ENCODE results near the gene PCNT. TPM values are rescaled to one million over a fixed set of nuclear protein-coding genes. Genes with fewer than 3 reads are reported as not detected.
"Not testable (repeated sequence)": the region's sequence is repeated elsewhere in the genome, so short reads cannot be mapped to it uniquely, and the experiment has no call there.

PCNT gene
- total RNA-seq, 2 experiments from 2014 or later: 42.1 to 42.7 TPM

- CTCF ChIA-PET: no interaction called here
- no peaks in the 10 kb centered on the region for H3K4me1 Mint-ChIP-seq (ENCODE audit: low read depth)
- no peak overlapping the region for H3K27ac Mint-ChIP-seq
- intact Hi-C loops (cut with micrococcal nuclease): no loop called here
- H3K4me3 Mint-ChIP-seq: no peak overlapping the region
- no peaks in the 10 kb centered on the region for H3K27me3 Mint-ChIP-seq (ENCODE audit: low read depth)
- H3K36me3 Mint-ChIP-seq (ENCODE audit: low read depth): peaks cover 28% of the 10 kb centered on the region
- H3K9me3 Mint-ChIP-seq: no peaks in the 10 kb centered on the region
- no peak for DNase-seq
Observed at GRCh38 chr21:46399686-46400085, 75.7 kb downstream of the PCNT start.

GRCh38 chr21:46401186-46401910 lies 77.4 kb downstream of the PCNT start:
- Mint-ChIP-seq H3K9me3 (no peaks in the 10 kb centered on the region), H3K4me3 (no peak overlapping the region), H3K4me1 (ENCODE audit: low read depth) (no peaks in the 10 kb centered on the region), H3K36me3 (ENCODE audit: low read depth) (peaks cover 27% of the 10 kb centered on the region), H3K27ac (no peak overlapping the region), H3K27me3 (ENCODE audit: low read depth) (no peaks in the 10 kb centered on the region)
- DNase-seq: no peak
- CTCF ChIA-PET: interaction anchor here (0.7 kb wide), 1 partner anchor 257 kb away, joined by 4 read pairs; no protein-coding TSS in a partner anchor
- intact Hi-C loops (cut with micrococcal nuclease): no loop called here

- intact Hi-C loops (cut with micrococcal nuclease): no loop called here
- Mint-ChIP-seq H3K4me3 (no peak overlapping the region), H3K9me3 (no peaks in the 10 kb centered on the region), H3K27ac (no peak overlapping the region), H3K27me3 (ENCODE audit: low read depth) (no peaks in the 10 kb centered on the region), H3K4me1 (ENCODE audit: low read depth) (no peaks in the 10 kb centered on the region), H3K36me3 (ENCODE audit: low read depth) (peaks cover 26% of the 10 kb centered on the region)
- CTCF ChIA-PET: no interaction called here
- DNase-seq: no peak
Observed at GRCh38 chr21:46402421-46402820, 78.5 kb downstream of the PCNT start.

GRCh38 chr21:46403234-46403811 lies 79.4 kb downstream of the PCNT start:
- H3K27ac Mint-ChIP-seq; H3K27me3 Mint-ChIP-seq (ENCODE audit: low read depth); H3K4me3 Mint-ChIP-seq; CTCF ChIA-PET; DNase-seq; H3K4me1 Mint-ChIP-seq (ENCODE audit: low read depth); intact Hi-C loops (cut with micrococcal nuclease); H3K9me3 Mint-ChIP-seq: not testable (repeated sequence)
- H3K36me3 Mint-ChIP-seq (ENCODE audit: low read depth): peaks cover 22% of the 10 kb centered on the region

GRCh38 chr21:46404306-46404705 lies 80.3 kb downstream of the PCNT start:
- Mint-ChIP-seq H3K27me3 (ENCODE audit: low read depth) (no peaks in the 10 kb centered on the region), H3K9me3 (no peaks in the 10 kb centered on the region), H3K36me3 (ENCODE audit: low read depth) (peaks cover 20% of the 10 kb centered on the region), H3K4me3 (no peak overlapping the region), H3K27ac (no peak overlapping the region), H3K4me1 (ENCODE audit: low read depth) (no peaks in the 10 kb centered on the region)
- intact Hi-C loops (cut with micrococcal nuclease): no loop called here
- CTCF ChIA-PET: no interaction called here
- DNase-seq: no peak

GRCh38 chr21:46406001-46406400 lies 82.0 kb downstream of the PCNT start:
- no peak for DNase-seq
- Mint-ChIP-seq H3K27me3 (ENCODE audit: low read depth) (no peaks in the 10 kb centered on the region), H3K4me3 (no peak overlapping the region), H3K27ac (no peak overlapping the region), H3K4me1 (ENCODE audit: low read depth) (no peaks in the 10 kb centered on the region), H3K36me3 (ENCODE audit: low read depth) (peaks cover 16% of the 10 kb centered on the region), H3K9me3 (no peaks in the 10 kb centered on the region)
- CTCF ChIA-PET: interaction anchor here (0.7 kb wide), 1 partner anchor 231 kb away, joined by 6 read pairs; no protein-coding TSS in a partner anchor
- intact Hi-C loops (cut with micrococcal nuclease): no loop called here

GRCh38 chr21:46409641-46410406 lies 85.9 kb downstream of the PCNT start:
- CTCF ChIA-PET: interaction anchor here (0.8 kb wide), 1 partner anchor 439 kb away, joined by 4 read pairs; no protein-coding TSS in a partner anchor
- Mint-ChIP-seq H3K9me3 (no peaks in the 10 kb centered on the region), H3K36me3 (ENCODE audit: low read depth) (peaks cover 10% of the 10 kb centered on the region), H3K27me3 (ENCODE audit: low read depth) (no peaks in the 10 kb centered on the region), H3K4me1 (ENCODE audit: low read depth) (no peaks in the 10 kb centered on the region), H3K27ac (no peak overlapping the region), H3K4me3 (no peak overlapping the region)
- no peak for DNase-seq
- intact Hi-C loops (cut with micrococcal nuclease): no loop called here

GRCh38 chr21:46410516-46410915 lies 86.6 kb downstream of the PCNT start:
- intact Hi-C loops (cut with micrococcal nuclease): no loop called here
- no peak overlapping the region for H3K27ac Mint-ChIP-seq
- H3K36me3 Mint-ChIP-seq (ENCODE audit: low read depth): peaks cover 10% of the 10 kb centered on the region
- H3K9me3 Mint-ChIP-seq: no peaks in the 10 kb centered on the region
- H3K4me1 Mint-ChIP-seq (ENCODE audit: low read depth): no peaks in the 10 kb centered on the region
- no peak for DNase-seq
- no peaks in the 10 kb centered on the region for H3K27me3 Mint-ChIP-seq (ENCODE audit: low read depth)
- H3K4me3 Mint-ChIP-seq: no peak overlapping the region
- CTCF ChIA-PET: no interaction called here

- CTCF ChIA-PET: no interaction called here
- H3K36me3 Mint-ChIP-seq (ENCODE audit: low read depth): peaks cover 18% of the 10 kb centered on the region
- DNase-seq: no peak
- H3K4me3 Mint-ChIP-seq: no peak overlapping the region
- H3K27me3 Mint-ChIP-seq (ENCODE audit: low read depth): no peaks in the 10 kb centered on the region
- intact Hi-C loops (cut with micrococcal nuclease): no loop called here
- H3K4me1 Mint-ChIP-seq (ENCODE audit: low read depth): no peaks in the 10 kb centered on the region
- H3K27ac Mint-ChIP-seq: no peak overlapping the region
- H3K9me3 Mint-ChIP-seq: no peaks in the 10 kb centered on the region
Observed at GRCh38 chr21:46411236-46411635, 87.3 kb downstream of the PCNT start.

- intact Hi-C loops (cut with micrococcal nuclease): no loop called here
Observed at GRCh38 chr21:46411691-46412090, 87.7 kb downstream of the PCNT start.

GRCh38 chr21:46412521-46413364 lies 88.8 kb downstream of the PCNT start:
- no peak for DNase-seq
- H3K36me3 Mint-ChIP-seq (ENCODE audit: low read depth): peaks cover 18% of the 10 kb centered on the region
- H3K4me3 Mint-ChIP-seq: no peak overlapping the region
- no peaks in the 10 kb centered on the region for H3K27me3 Mint-ChIP-seq (ENCODE audit: low read depth)
- intact Hi-C loops (cut with micrococcal nuclease): no loop called here
- H3K4me1 Mint-ChIP-seq (ENCODE audit: low read depth): no peaks in the 10 kb centered on the region
- CTCF ChIA-PET: no interaction called here
- no peak overlapping the region for H3K27ac Mint-ChIP-seq
- H3K9me3 Mint-ChIP-seq: no peaks in the 10 kb centered on the region

More at GRCh38 chr21:46411691-46412090, 87.7 kb downstream of the PCNT start:
- no peaks in the 10 kb centered on the region for H3K9me3 Mint-ChIP-seq
- no peak overlapping the region for H3K4me3 Mint-ChIP-seq
- peaks cover 18% of the 10 kb centered on the region for H3K36me3 Mint-ChIP-seq (ENCODE audit: low read depth)
- no peak overlapping the region for H3K27ac Mint-ChIP-seq
- DNase-seq: no peak
- no peaks in the 10 kb centered on the region for H3K4me1 Mint-ChIP-seq (ENCODE audit: low read depth)
- CTCF ChIA-PET: interaction anchor here (0.6 kb wide), 1 partner anchor 49 kb away, joined by 3 read pairs; no protein-coding TSS in a partner anchor
- H3K27me3 Mint-ChIP-seq (ENCODE audit: low read depth): no peaks in the 10 kb centered on the region

- Mint-ChIP-seq H3K4me1 (ENCODE audit: low read depth) (no peaks in the 10 kb centered on the region), H3K9me3 (no peaks in the 10 kb centered on the region), H3K27ac (no peak overlapping the region), H3K27me3 (ENCODE audit: low read depth) (no peaks in the 10 kb centered on the region), H3K36me3 (ENCODE audit: low read depth) (peaks cover 23% of the 10 kb centered on the region), H3K4me3 (no peak overlapping the region)
- DNase-seq: no peak
- intact Hi-C loops (cut with micrococcal nuclease): no loop called here
- CTCF ChIA-PET: no interaction called here
Observed at GRCh38 chr21:46413365-46413696, 89.4 kb downstream of the PCNT start.

Data from activated naive CD4-positive, alpha-beta T cell treated with anti-CD3 and anti-CD28 coated beads for 36 hours (primary cell).